HCT116 (cell line): ENCODE data around the gene KIF13A.

ENCODE experiments used
- ELF1 ChIP-seq: IDR thresholded peaks from 2 replicates; pipeline ENCODE4 v1.6.1; 2012; ENCODE audit warnings: low read depth, borderline replicate concordance
- EZH2 ChIP-seq: fragments of 200-600 bp; sonication (generic); IDR thresholded peaks from 2 replicates; pipeline ENCODE4 v1.6.1; 2017; ENCODE audit warnings: antibody characterized with exemption, mixed run types
- EZH2phosphoT487 ChIP-seq: fragments of 200-600 bp; IDR thresholded peaks from 2 replicates; pipeline ENCODE4 v1.6.1; 2018; ENCODE audit warnings: antibody characterized with exemption, borderline replicate concordance
- POLR2AphosphoS5 ChIP-seq: IDR thresholded peaks from 2 replicates; pipeline ENCODE4 v1.6.1; 2011; ENCODE audit warnings: mild to moderate bottlenecking, low read depth, low read length, moderate library complexity
- RAD21 ChIP-seq: IDR thresholded peaks from 2 replicates; pipeline ENCODE4 v1.6.1; 2012; ENCODE audit warnings: low read depth, mild to moderate bottlenecking
- TF ChIP-seq, protein P1 (sequence below), 3 experiments: fragments of 200-600 bp in 1 of 3; sonication (generic) in 1 of 3; IDR thresholded peaks in 2 of 3; conservative IDR thresholded peaks in 1 of 3; 2 replicates each; pipeline ENCODE4 v1.5.1; 2012 to 2017; ENCODE audit warnings: low read depth in 2 of 3, low read length in 2 of 3, antibody characterized with exemption in 1 of 3, borderline replicate concordance in 1 of 3, control low read depth in 1 of 3, mild to moderate bottlenecking in 1 of 3, mixed read lengths in 1 of 3, mixed run types in 1 of 3, moderate library complexity in 1 of 3; ENCODE audit not compliant: insufficient read depth in 1 of 3

DNA sequence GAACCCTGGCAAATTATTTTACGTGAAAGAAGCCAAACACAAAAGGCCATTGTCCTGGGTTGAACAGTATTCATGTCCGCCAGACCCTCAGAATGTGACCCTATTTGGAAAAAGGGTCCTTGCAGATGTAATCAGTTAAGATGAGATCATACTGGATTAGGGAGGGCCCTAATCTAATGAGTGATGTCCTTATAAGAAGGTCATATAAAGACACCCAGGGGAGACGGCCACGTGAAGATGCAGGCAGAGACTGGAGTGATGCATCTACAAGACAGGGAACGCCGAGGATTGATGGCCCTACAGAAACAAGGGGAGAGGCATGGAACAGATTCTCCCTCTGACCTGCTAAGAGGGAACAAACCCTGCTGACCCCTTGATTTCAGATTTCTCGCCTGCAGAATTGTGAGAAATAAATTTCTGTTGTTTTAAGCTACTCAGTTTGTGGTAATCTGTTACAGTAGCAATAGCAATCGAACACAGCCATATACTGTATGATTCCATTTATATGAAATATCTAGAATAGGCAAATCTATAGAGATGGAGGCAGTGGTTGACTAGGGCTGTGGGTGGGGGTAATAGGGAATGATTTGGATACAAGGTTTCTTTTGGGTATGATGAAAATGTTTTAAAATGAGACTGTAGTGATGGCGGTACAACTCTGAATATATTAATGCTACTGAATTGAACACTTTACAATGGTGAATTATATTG, 147.8 kb downstream of the KIF13A start:
- TF ChIP-seq POLR2AphosphoS5 (no peak), EZH2phosphoT487 (no peak), EZH2 (no peak), ELF1 (no peak), RAD21 (no peak)
- TF ChIP-seq, protein P1, sequence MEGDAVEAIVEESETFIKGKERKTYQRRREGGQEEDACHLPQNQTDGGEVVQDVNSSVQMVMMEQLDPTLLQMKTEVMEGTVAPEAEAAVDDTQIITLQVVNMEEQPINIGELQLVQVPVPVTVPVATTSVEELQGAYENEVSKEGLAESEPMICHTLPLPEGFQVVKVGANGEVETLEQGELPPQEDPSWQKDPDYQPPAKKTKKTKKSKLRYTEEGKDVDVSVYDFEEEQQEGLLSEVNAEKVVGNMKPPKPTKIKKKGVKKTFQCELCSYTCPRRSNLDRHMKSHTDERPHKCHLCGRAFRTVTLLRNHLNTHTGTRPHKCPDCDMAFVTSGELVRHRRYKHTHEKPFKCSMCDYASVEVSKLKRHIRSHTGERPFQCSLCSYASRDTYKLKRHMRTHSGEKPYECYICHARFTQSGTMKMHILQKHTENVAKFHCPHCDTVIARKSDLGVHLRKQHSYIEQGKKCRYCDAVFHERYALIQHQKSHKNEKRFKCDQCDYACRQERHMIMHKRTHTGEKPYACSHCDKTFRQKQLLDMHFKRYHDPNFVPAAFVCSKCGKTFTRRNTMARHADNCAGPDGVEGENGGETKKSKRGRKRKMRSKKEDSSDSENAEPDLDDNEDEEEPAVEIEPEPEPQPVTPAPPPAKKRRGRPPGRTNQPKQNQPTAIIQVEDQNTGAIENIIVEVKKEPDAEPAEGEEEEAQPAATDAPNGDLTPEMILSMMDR (IDR thresholded peaks at IDR 0.05 in 2 of 3, conservative IDR thresholded peaks at IDR 0.05 in 1 of 3; ENCODE audit: borderline replicate concordance in 1 of 3, insufficient read depth in 1 of 3, low read depth in 2 of 3, low read length in 2 of 3) = no peak
